Dendritic cell treated with granulocyte-macrophage colony-stimulating factor and Interleukin-4, amounts not matched to agents 40 ng/mL and 50 ng/mL, for 4 days (primary cell): ENCODE data around the gene PTPN3.
"Not testable (repeated sequence)": the region's sequence is repeated elsewhere in the genome, so short reads cannot be mapped to it uniquely, and the experiment has no call there.

ENCODE experiments used
- H3K27ac Mint-ChIP-seq: one replicate; pipeline ENCODE4 v1.8.0; 2022; ENCODE audit warnings: mild to moderate bottlenecking, mixed read lengths
- H3K27me3 Mint-ChIP-seq: one replicate; pipeline ENCODE4 v1.8.0; 2022; ENCODE audit warnings: mild to moderate bottlenecking, mixed read lengths
- H3K36me3 Mint-ChIP-seq: one replicate; pipeline ENCODE4 v1.8.0; 2022; ENCODE audit warnings: low read depth, mixed read lengths
- H3K4me1 Mint-ChIP-seq: one replicate; pipeline ENCODE4 v1.8.0; 2022; ENCODE audit warnings: low read depth, mixed read lengths
- H3K4me3 Mint-ChIP-seq: one replicate; pipeline ENCODE4 v1.8.0; 2022; ENCODE audit warnings: mild to moderate bottlenecking, moderate library complexity, mixed read lengths
- H3K9me3 Mint-ChIP-seq: one replicate; pipeline ENCODE4 v1.8.0; 2022; ENCODE audit warnings: mixed read lengths
- intact Hi-C: fragments of 100-400 bp; cut with micrococcal nuclease; formaldehyde crosslinking; loops from one replicate; pipeline ENCODE4 v1.15.0; 2022

Gene PTPN3

GRCh38 chr9:109513871-109514270 lies 15.8 kb upstream of the PTPN3 start:
- Mint-ChIP-seq H3K9me3 (no peaks in the 10 kb centered on the region), H3K36me3 (no peaks in the 10 kb centered on the region)

DNA sequence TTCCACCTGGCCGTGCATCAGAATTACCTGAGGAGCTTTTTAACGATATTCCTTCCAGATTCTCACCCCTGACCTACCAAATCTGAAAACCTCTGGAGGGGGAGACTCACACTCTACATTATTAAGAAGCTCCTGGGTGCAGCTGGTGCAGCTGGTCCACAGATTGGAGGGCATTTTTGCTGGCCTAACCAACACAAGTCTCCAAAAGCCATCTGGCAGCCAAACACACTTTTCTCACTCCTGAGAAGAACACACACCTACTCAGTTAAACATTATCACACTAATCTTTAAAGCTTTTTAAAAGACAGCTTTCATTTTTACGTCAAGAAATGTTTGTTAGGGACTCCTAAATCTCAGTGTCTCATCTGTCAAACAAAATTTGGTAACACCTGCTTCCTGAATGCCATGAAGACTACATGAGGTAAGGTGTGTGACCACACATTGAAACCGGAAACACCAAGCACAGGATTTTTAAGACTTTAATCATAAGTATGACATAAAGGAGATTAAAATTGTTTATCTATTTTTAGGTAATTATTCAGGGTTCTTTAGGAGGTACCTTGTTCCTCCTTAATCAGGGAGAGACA lies 14.2 kb upstream of the PTPN3 start:
- Mint-ChIP-seq H3K27me3 (peaks cover 28% of the 10 kb centered on the region), H3K36me3 (no peaks in the 10 kb centered on the region), H3K4me1 (no peaks in the 10 kb centered on the region), H3K9me3 (no peaks in the 10 kb centered on the region), H3K27ac (no peak overlapping the region), H3K4me3 (no peak overlapping the region)
- intact Hi-C loops = no loop called here

More at GRCh38 chr9:109513871-109514270, 15.8 kb upstream of the PTPN3 start:
- intact Hi-C loops = no loop called here
- H3K4me3 Mint-ChIP-seq = no peak overlapping the region
- H3K27me3 Mint-ChIP-seq = peaks cover 21% of the 10 kb centered on the region
- no peaks in the 10 kb centered on the region for H3K4me1 Mint-ChIP-seq
- no peak overlapping the region for H3K27ac Mint-ChIP-seq

DNA sequence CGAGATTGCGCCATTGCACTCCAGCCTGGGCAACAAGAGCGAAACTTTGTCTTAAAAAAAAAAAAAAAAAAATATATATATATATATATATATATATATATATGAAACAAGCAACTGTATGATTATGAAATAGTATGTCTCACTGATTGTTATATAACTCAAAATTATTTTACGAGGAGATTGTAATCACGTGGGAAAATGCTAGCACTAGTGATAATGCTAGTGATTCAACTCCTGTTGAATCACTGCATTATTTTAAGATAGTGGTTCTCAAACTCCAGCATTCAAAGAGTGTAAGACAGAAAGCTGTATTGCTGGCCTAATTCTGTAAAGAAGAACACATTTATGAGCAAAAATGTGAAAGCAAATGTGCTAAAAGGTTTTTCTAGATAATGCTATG lies 12.4 kb upstream of the PTPN3 start:
- H3K27me3 Mint-ChIP-seq = peaks cover 22% of the 10 kb centered on the region
- H3K4me3 Mint-ChIP-seq = no peak overlapping the region
- no peaks in the 10 kb centered on the region for H3K9me3 Mint-ChIP-seq
- no peaks in the 10 kb centered on the region for H3K36me3 Mint-ChIP-seq
- intact Hi-C loops = no loop called here
- no peaks in the 10 kb centered on the region for H3K4me1 Mint-ChIP-seq
- no peak overlapping the region for H3K27ac Mint-ChIP-seq

DNA sequence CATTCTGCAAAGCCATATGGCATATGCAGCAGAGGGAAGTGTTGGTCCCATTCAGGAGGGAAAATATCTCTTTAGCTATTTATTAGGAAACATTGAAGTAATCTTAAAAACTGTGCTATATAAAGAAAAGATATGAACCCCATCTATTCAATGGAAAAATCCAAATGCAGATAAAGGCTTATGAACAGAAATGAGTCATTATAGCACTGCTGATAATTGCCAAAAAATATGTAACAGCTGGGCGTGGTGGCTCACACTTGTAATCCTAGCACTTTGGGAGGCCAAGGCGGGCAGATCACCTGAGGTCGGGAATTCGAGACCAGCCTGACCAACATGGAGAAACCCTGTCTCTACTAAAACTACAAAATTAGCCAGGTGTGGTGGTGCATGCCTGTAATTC lies 11.9 kb upstream of the PTPN3 start:
- H3K9me3 Mint-ChIP-seq, H3K36me3 Mint-ChIP-seq, H3K4me1 Mint-ChIP-seq, H3K4me3 Mint-ChIP-seq, H3K27ac Mint-ChIP-seq, intact Hi-C loops: not testable (repeated sequence)
- H3K27me3 Mint-ChIP-seq = peaks cover 23% of the 10 kb centered on the region

GRCh38 chr9:109509611-109510010 lies 11.5 kb upstream of the PTPN3 start:
- Mint-ChIP-seq H3K27me3 (peaks cover 25% of the 10 kb centered on the region), H3K36me3 (no peaks in the 10 kb centered on the region), H3K4me1 (no peaks in the 10 kb centered on the region), H3K4me3 (no peak overlapping the region), H3K27ac (no peak overlapping the region), H3K9me3 (no peaks in the 10 kb centered on the region)
- intact Hi-C loops = no loop called here

- intact Hi-C loops = no loop called here
- Mint-ChIP-seq H3K4me3 (no peak overlapping the region), H3K27ac (no peak overlapping the region), H3K9me3 (no peaks in the 10 kb centered on the region), H3K4me1 (no peaks in the 10 kb centered on the region), H3K36me3 (no peaks in the 10 kb centered on the region), H3K27me3 (peaks cover 31% of the 10 kb centered on the region)
These were observed 9.3 kb upstream of the PTPN3 start for GRCh38 chr9:109507421-109507838.

GRCh38 chr9:109506097-109506712 lies 8.1 kb upstream of the PTPN3 start:
- Mint-ChIP-seq H3K27ac (no peak overlapping the region), H3K4me1 (no peaks in the 10 kb centered on the region), H3K36me3 (no peaks in the 10 kb centered on the region), H3K27me3 (peaks cover 40% of the 10 kb centered on the region), H3K9me3 (no peaks in the 10 kb centered on the region), H3K4me3 (no peak overlapping the region)
- intact Hi-C loops = no loop called here

- Mint-ChIP-seq H3K36me3 (no peaks in the 10 kb centered on the region), H3K9me3 (no peaks in the 10 kb centered on the region), H3K27me3 (peaks cover 49% of the 10 kb centered on the region), H3K4me3 (no peak overlapping the region), H3K4me1 (no peaks in the 10 kb centered on the region), H3K27ac (no peak overlapping the region)
- intact Hi-C loops = no loop called here
These were observed 6.6 kb upstream of the PTPN3 start for GRCh38 chr9:109504689-109505088.

DNA sequence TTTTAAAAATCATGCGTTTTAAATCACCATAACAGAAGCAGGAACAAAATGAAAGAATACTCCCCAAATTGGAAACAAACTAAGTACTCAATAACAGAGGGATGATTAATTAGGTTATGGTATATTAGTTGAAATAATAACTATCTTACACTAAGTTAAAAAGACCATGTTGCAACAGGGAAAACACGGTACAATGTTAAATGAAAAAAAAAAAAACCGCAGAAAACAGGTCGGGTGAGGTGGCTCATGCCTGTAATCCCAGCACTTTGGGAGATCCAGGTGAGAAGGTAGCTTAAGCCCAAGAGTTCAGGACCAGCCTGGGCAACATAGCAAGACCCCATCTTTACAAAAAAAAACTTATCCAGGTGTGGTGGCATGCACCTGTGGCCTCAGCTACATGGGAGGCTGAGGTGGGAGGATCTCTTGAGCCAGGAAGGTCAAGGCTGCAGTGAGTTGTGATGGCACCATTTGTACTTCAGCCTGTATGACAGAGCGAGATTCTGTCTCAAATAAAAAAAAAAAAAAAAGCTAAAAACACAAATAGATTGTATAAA lies 2.4 kb upstream of the PTPN3 start:
- Mint-ChIP-seq H3K27ac (no peak overlapping the region), H3K9me3 (no peaks in the 10 kb centered on the region), H3K4me3 (no peak overlapping the region), H3K4me1 (no peaks in the 10 kb centered on the region), H3K36me3 (no peaks in the 10 kb centered on the region), H3K27me3 (peaks cover 70% of the 10 kb centered on the region)
- intact Hi-C loops = no loop called here

GRCh38 chr9:109499631-109500410 lies 1.7 kb upstream of the PTPN3 start:
- H3K27me3 Mint-ChIP-seq = peaks cover 75% of the 10 kb centered on the region
- no peaks in the 10 kb centered on the region for H3K36me3 Mint-ChIP-seq
- no peaks in the 10 kb centered on the region for H3K4me1 Mint-ChIP-seq
- H3K4me3 Mint-ChIP-seq = no peak overlapping the region
- H3K9me3 Mint-ChIP-seq = no peaks in the 10 kb centered on the region
- intact Hi-C loops = no loop called here
- H3K27ac Mint-ChIP-seq = no peak overlapping the region

DNA sequence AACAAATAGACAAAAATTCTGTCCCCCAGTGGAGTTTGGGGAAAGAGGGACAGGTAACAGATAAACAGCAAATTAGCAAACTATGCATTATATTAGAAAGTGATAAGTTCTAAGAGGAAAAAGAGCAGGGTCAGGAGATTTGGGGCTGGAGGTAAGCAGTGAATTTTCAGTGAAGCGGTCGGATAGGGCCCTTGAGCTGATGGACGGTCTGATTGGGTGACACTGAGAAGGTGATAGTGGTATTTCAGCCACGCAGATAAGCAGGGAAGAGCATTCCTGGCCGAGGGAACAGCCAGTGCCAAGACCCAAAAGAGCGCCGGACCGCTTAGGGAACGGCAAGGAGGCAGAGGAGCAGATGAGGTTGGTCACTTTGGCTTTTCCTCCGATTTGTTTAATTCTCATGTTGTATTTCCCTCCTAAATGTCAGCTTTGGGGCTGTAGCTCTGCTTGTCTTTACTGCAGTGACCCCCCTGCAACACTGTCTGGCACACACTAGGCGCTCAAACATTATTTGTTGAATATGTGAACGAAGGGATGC lies 1.1 kb upstream of the PTPN3 start:
- Mint-ChIP-seq H3K27ac (no peak overlapping the region), H3K4me1 (no peaks in the 10 kb centered on the region), H3K27me3 (peaks cover 79% of the 10 kb centered on the region), H3K9me3 (no peaks in the 10 kb centered on the region), H3K4me3 (no peak overlapping the region), H3K36me3 (no peaks in the 10 kb centered on the region)
- intact Hi-C loops = no loop called here

DNA sequence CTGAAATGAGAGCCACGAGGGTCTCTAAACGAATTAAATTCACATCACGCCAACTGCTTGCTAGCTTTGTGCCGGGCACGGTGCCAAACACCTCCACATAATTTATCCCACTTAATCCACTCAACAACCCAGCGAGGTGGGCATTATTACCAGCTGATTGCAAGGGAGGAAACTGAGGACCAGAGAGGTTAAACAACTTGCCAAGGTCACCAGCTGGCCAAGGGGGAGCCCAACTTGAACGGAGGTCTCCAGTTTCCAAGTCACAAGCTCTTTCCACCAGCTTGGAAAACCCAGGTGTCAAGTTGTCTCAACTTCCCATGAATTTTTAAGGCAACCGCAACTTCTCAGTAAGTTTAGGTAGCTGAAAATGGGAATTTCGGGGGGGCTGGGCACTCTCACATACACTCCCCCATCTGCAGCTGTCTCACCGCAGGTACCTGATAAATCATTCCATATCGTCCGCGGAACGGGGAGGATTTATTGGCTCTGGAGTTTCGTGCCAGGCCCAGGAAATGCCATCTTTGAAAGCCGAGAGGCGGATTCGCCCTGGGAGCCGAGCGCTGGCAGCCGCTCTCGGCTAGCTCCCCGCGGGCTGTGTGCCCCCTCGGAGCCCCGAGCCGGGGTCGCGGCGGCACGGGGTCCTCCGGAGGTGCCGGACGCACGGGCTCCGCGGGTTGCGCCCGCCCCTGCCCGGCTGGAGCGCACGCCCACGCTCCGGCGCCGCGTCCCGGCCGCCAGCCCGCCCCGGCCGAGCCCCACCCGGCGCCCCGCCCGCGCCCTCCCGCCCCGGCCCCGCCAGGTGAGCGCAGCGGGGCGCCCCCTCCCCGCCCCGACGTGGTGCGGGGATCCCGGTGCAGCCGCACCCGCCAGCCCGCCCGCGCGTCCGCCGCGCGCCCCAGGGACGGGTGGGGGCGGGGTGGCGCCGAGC lies 617 bp downstream of the PTPN3 start:
- no peaks in the 10 kb centered on the region for H3K4me1 Mint-ChIP-seq
- intact Hi-C loops = no loop called here
- H3K9me3 Mint-ChIP-seq = no peaks in the 10 kb centered on the region
- no peak overlapping the region for H3K4me3 Mint-ChIP-seq
- H3K27ac Mint-ChIP-seq = no peak overlapping the region
- H3K36me3 Mint-ChIP-seq = no peaks in the 10 kb centered on the region
- peaks cover 81% of the 10 kb centered on the region for H3K27me3 Mint-ChIP-seq

- Mint-ChIP-seq H3K36me3 (no peaks in the 10 kb centered on the region), H3K27me3 (peaks cover 81% of the 10 kb centered on the region), H3K4me3 (no peak overlapping the region), H3K27ac (no peak overlapping the region), H3K4me1 (no peaks in the 10 kb centered on the region), H3K9me3 (no peaks in the 10 kb centered on the region)
- intact Hi-C loops = no loop called here
These were observed 1.3 kb downstream of the PTPN3 start for GRCh38 chr9:109496841-109497225.
